Measurements from ENCODE around the gene DYNC1I1.

DNA sequence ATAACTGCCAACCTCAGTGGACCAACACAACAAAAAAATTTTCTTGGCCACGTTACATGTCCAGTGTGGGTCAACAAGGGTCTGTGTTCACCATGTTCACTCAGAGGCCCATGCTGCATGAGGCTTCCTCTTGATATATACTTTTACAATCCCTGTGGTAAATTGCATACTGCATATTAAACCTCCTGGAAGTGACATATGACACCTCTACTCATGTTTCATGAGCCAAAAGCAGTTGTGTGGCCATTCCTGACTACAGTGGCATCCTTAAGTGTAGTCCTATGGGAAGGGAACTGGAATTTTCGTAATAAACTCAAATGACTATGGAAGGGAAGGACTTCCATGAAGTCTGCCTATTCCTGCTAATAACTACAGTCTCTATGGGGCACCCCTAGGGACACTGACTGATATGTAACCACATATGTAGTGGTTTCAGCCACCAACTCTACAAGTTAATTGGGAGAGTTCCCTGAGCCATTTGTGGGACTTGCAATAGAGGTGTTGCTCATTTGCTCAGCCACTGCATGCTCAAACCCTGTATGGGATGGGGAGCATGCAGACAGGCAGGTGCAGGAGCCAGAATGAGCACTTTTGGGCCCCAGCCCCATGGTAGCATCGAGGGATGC is 9.7 kb downstream of the DYNC1I1 start:
- TF ChIP-seq, protein P1, sequence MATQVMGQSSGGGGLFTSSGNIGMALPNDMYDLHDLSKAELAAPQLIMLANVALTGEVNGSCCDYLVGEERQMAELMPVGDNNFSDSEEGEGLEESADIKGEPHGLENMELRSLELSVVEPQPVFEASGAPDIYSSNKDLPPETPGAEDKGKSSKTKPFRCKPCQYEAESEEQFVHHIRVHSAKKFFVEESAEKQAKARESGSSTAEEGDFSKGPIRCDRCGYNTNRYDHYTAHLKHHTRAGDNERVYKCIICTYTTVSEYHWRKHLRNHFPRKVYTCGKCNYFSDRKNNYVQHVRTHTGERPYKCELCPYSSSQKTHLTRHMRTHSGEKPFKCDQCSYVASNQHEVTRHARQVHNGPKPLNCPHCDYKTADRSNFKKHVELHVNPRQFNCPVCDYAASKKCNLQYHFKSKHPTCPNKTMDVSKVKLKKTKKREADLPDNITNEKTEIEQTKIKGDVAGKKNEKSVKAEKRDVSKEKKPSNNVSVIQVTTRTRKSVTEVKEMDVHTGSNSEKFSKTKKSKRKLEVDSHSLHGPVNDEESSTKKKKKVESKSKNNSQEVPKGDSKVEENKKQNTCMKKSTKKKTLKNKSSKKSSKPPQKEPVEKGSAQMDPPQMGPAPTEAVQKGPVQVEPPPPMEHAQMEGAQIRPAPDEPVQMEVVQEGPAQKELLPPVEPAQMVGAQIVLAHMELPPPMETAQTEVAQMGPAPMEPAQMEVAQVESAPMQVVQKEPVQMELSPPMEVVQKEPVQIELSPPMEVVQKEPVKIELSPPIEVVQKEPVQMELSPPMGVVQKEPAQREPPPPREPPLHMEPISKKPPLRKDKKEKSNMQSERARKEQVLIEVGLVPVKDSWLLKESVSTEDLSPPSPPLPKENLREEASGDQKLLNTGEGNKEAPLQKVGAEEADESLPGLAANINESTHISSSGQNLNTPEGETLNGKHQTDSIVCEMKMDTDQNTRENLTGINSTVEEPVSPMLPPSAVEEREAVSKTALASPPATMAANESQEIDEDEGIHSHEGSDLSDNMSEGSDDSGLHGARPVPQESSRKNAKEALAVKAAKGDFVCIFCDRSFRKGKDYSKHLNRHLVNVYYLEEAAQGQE (IDR thresholded peaks at IDR 0.05; ENCODE audit: borderline replicate concordance), result no peak
- TF ChIP-seq POLR2AphosphoS5 (IDR thresholded peaks at IDR 0.05) (no peak), EP300 (conservative IDR thresholded peaks at IDR 0.05; ENCODE audit: poor library complexity, severe bottlenecking) (no peak)
- TF ChIP-seq, protein P2, sequence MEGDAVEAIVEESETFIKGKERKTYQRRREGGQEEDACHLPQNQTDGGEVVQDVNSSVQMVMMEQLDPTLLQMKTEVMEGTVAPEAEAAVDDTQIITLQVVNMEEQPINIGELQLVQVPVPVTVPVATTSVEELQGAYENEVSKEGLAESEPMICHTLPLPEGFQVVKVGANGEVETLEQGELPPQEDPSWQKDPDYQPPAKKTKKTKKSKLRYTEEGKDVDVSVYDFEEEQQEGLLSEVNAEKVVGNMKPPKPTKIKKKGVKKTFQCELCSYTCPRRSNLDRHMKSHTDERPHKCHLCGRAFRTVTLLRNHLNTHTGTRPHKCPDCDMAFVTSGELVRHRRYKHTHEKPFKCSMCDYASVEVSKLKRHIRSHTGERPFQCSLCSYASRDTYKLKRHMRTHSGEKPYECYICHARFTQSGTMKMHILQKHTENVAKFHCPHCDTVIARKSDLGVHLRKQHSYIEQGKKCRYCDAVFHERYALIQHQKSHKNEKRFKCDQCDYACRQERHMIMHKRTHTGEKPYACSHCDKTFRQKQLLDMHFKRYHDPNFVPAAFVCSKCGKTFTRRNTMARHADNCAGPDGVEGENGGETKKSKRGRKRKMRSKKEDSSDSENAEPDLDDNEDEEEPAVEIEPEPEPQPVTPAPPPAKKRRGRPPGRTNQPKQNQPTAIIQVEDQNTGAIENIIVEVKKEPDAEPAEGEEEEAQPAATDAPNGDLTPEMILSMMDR (IDR thresholded peaks at IDR 0.05; ENCODE audit: poor library complexity, severe bottlenecking), result no peak

Data from neural cell (in vitro differentiated cells).